ENCODE measurements around the gene TANC1.

DNA sequence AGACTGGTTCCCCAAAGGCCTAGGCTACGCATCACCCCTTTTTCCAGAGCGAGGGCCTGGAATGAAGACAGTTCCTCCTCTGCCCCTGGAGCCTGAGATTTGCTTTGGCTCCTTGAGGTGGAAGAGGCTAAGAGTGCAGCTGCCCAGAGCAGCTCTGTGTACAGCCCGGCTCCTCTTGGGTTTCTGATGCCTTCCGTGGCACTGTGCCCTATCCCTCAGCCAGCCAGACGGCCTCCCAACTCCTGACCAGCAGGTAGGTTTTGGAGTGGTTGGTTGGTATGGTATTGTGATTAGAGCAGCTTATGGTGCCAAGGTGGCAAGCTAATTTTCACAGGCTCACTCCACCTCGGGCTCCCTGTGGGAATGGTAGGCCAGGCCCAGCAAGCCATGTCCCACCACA, 112.2 kb downstream of the TANC1 start:
- TF ChIP-seq CTCF (IDR thresholded peaks at IDR 0.05; ENCODE audit: poor library complexity, severe bottlenecking): no peak
- no peak for TF ChIP-seq TAF1 (IDR thresholded peaks at IDR 0.05; ENCODE audit: low read depth)
- no peak for TF ChIP-seq EP300 (conservative IDR thresholded peaks at IDR 0.05; ENCODE audit: poor library complexity, severe bottlenecking)
- no peak for TF ChIP-seq EZH2 (IDR thresholded peaks at IDR 0.05; ENCODE audit: borderline replicate concordance, insufficient read depth, low read length, poor library complexity, severe bottlenecking)
- TF ChIP-seq, protein P1, sequence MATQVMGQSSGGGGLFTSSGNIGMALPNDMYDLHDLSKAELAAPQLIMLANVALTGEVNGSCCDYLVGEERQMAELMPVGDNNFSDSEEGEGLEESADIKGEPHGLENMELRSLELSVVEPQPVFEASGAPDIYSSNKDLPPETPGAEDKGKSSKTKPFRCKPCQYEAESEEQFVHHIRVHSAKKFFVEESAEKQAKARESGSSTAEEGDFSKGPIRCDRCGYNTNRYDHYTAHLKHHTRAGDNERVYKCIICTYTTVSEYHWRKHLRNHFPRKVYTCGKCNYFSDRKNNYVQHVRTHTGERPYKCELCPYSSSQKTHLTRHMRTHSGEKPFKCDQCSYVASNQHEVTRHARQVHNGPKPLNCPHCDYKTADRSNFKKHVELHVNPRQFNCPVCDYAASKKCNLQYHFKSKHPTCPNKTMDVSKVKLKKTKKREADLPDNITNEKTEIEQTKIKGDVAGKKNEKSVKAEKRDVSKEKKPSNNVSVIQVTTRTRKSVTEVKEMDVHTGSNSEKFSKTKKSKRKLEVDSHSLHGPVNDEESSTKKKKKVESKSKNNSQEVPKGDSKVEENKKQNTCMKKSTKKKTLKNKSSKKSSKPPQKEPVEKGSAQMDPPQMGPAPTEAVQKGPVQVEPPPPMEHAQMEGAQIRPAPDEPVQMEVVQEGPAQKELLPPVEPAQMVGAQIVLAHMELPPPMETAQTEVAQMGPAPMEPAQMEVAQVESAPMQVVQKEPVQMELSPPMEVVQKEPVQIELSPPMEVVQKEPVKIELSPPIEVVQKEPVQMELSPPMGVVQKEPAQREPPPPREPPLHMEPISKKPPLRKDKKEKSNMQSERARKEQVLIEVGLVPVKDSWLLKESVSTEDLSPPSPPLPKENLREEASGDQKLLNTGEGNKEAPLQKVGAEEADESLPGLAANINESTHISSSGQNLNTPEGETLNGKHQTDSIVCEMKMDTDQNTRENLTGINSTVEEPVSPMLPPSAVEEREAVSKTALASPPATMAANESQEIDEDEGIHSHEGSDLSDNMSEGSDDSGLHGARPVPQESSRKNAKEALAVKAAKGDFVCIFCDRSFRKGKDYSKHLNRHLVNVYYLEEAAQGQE (IDR thresholded peaks at IDR 0.05; ENCODE audit: borderline replicate concordance): no peak
- no peak for TF ChIP-seq SMC3 (conservative IDR thresholded peaks at IDR 0.05; ENCODE audit: poor library complexity)
- TF ChIP-seq RAD21 (conservative IDR thresholded peaks at IDR 0.05): no peak
- no peak for TF ChIP-seq POLR2AphosphoS5 (IDR thresholded peaks at IDR 0.05)
- no peak for TF ChIP-seq MXI1 (conservative IDR thresholded peaks at IDR 0.05; ENCODE audit: poor library complexity, severe bottlenecking)

Measured in neural cell (in vitro differentiated cells).